ENCODE measurements around the gene MYEF2.

DNA sequence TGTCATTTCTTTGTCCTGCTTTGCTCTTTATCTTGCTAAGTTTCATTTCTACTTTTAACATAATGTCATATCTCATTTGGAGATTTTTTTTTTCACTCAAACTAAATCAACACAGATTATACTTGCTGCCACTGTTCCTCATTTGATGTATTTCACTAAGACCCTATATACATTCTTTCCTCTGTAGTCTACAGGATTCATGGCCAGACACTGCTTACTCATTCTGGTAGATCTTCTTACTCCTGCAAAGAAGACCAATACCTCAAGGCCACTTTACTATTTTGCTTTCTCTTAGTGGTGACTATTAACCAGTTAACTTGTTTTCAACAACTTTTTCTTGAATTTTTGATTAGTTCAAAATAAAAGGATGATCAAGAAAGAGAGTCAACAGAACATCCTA lies 30.7 kb downstream of the MYEF2 start:
- no peak for TF ChIP-seq POLR2A (IDR thresholded peaks at IDR 0.05; ENCODE audit: low read depth, low read length)
- TF ChIP-seq, protein P1, sequence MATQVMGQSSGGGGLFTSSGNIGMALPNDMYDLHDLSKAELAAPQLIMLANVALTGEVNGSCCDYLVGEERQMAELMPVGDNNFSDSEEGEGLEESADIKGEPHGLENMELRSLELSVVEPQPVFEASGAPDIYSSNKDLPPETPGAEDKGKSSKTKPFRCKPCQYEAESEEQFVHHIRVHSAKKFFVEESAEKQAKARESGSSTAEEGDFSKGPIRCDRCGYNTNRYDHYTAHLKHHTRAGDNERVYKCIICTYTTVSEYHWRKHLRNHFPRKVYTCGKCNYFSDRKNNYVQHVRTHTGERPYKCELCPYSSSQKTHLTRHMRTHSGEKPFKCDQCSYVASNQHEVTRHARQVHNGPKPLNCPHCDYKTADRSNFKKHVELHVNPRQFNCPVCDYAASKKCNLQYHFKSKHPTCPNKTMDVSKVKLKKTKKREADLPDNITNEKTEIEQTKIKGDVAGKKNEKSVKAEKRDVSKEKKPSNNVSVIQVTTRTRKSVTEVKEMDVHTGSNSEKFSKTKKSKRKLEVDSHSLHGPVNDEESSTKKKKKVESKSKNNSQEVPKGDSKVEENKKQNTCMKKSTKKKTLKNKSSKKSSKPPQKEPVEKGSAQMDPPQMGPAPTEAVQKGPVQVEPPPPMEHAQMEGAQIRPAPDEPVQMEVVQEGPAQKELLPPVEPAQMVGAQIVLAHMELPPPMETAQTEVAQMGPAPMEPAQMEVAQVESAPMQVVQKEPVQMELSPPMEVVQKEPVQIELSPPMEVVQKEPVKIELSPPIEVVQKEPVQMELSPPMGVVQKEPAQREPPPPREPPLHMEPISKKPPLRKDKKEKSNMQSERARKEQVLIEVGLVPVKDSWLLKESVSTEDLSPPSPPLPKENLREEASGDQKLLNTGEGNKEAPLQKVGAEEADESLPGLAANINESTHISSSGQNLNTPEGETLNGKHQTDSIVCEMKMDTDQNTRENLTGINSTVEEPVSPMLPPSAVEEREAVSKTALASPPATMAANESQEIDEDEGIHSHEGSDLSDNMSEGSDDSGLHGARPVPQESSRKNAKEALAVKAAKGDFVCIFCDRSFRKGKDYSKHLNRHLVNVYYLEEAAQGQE (IDR thresholded peaks at IDR 0.05; ENCODE audit: low read depth, low read length): no peak
- TF ChIP-seq, protein P2, sequence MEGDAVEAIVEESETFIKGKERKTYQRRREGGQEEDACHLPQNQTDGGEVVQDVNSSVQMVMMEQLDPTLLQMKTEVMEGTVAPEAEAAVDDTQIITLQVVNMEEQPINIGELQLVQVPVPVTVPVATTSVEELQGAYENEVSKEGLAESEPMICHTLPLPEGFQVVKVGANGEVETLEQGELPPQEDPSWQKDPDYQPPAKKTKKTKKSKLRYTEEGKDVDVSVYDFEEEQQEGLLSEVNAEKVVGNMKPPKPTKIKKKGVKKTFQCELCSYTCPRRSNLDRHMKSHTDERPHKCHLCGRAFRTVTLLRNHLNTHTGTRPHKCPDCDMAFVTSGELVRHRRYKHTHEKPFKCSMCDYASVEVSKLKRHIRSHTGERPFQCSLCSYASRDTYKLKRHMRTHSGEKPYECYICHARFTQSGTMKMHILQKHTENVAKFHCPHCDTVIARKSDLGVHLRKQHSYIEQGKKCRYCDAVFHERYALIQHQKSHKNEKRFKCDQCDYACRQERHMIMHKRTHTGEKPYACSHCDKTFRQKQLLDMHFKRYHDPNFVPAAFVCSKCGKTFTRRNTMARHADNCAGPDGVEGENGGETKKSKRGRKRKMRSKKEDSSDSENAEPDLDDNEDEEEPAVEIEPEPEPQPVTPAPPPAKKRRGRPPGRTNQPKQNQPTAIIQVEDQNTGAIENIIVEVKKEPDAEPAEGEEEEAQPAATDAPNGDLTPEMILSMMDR (IDR thresholded peaks at IDR 0.05 in 2 of 3, conservative IDR thresholded peaks at IDR 0.05 in 1 of 3; ENCODE audit: control insufficient read depth in 2 of 3, extremely low read depth in 1 of 3, insufficient read depth in 1 of 3, low read depth in 3 of 3, low read length in 3 of 3): no peak
- TF ChIP-seq, protein P3, sequence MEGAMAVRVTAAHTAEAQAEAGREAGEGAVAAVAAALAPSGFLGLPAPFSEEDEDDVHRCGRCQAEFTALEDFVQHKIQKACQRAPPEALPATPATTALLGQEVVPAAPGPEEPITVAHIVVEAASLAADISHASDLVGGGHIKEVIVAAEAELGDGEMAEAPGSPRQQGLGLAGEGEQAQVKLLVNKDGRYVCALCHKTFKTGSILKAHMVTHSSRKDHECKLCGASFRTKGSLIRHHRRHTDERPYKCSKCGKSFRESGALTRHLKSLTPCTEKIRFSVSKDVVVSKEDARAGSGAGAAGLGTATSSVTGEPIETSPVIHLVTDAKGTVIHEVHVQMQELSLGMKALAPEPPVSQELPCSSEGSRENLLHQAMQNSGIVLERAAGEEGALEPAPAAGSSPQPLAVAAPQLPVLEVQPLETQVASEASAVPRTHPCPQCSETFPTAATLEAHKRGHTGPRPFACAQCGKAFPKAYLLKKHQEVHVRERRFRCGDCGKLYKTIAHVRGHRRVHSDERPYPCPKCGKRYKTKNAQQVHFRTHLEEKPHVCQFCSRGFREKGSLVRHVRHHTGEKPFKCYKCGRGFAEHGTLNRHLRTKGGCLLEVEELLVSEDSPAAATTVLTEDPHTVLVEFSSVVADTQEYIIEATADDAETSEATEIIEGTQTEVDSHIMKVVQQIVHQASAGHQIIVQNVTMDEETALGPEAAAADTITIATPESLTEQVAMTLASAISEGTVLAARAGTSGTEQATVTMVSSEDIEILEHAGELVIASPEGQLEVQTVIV (IDR thresholded peaks at IDR 0.05; ENCODE audit: borderline replicate concordance, partially characterized antibody): no peak
